ENCODE data around the gene UBAP1L.
"Not testable (repeated sequence)": the region's sequence is repeated elsewhere in the genome, so short reads cannot be mapped to it uniquely, and the experiment has no call there.

The UBAP1L gene

DNA sequence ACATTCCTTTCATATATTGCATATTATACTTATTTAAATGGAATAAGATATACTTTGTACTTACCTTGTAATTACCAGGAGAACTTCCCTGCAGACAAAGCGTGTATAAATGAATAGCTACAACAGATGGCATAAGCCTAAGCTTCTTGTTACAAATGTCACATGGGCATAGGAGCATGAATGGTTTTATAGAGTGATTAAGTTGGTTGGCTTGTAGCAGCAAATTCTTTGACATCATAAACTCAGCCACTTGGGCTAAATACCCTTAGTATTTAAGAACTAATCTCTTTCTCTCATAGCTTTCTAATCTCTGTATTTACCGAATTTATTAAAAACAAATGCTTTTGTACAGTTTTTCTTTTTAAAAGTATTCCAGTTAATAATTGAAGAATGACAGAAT, at the start of gene UBAP1L:
Gene UBAP1L (minus strand): TSS at position 115 of the 400 bp plus-strand sequence. CDS start 8,985 bp downstream, outside the sequence.
- no peak for DNase-seq (ENCODE audit: low read depth in 2 of 2)

DNA sequence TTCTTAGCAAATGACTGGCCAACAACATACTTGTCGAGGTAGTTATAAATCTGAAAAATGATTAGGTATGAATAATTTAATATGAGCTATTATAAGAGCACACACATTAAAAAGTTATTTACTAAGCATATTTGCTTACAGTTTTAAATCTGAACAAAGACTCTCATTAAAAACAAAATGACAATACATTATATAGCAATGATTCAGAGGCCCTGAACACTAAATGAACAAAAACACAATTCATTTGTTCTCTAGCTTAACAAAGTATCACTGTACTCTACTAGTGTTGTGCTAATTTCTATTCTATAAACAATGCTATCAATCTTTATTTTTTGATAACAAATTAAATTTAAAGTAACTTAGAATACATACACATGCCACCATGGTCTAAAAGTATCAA, 49.1 kb upstream of the UBAP1L start:
- DNase-seq (ENCODE audit: low read depth in 2 of 2), result no peak

DNA sequence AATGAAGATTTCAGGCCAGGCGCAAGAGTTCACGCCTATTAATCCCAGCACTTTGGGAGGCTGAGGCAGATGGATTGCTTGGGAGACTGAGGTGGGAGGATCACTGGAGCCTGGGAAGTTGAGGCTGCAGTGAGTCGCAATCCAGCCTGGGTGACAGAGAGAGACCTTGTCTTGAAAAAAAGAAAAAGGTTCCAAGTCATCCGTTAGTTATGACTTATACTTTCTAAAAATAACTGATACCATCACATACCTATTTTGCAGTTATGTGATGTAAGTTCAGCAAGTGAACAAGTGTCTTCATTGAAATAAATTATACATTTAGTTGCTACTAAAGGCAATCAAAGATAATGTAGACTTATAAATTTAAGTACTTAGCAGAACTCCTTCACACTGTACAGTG, 48.0 kb upstream of the UBAP1L start:
- no peak for DNase-seq (ENCODE audit: low read depth in 2 of 2)

DNA sequence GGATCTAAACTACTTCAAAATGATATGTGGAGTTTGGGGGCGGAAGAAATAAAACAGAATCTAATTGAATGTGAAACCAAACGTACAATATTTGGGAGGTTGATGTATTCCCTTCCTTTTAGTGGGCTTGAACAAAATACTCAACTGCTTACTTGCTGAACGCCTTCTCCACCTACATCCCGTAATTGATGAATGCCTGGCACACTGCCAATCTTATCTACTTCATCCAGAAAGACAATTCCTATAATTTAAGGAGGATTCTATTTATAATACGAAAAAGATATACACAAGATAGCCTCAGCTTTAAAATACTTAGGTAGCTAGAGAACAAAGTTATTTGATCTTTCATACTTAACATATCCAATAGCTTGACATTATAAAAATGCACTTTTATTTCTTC, 41.7 kb upstream of the UBAP1L start:
- DNase-seq (ENCODE audit: low read depth in 2 of 2), result no peak

DNA sequence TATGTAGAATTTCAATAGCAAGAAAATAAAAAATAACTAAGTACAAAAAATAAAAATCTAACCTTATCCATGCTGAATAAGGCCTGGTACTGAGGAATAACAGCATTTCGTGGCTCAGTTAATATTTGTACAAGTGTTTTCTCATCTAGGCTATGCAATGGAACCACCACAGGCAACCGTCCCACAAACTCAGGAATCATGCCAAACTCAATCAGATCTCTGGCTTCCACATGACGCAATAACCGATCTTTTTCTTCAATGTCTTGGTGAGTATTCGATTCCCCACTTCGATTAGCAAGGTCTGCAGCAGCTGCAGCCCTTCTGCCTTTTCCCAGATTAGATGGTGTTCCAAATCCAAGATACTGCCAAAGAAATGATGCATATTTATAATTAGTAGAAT, 39.7 kb upstream of the UBAP1L start:
- DNase-seq (ENCODE audit: low read depth in 2 of 2), result no peak

DNA sequence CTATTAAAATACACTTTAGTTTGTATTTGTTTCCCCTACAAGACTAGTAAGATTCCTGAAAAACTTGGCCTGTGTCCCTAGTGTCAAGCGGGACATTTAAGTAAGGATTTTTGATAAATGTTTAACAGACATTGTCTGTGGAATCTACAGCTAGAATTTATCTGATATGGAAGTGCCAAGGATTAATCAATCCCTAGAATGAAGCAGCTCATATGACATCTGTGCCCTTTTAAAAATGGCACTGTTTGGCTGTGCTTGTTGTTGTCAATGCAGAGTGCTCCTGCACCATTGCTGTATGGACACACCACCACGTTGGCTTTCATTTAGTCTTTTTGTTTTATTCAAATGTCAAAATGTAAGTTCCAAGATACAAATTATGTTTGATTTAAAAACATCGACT, 32.9 kb upstream of the UBAP1L start:
- DNase-seq (ENCODE audit: low read depth in 2 of 2), result no peak

DNA sequence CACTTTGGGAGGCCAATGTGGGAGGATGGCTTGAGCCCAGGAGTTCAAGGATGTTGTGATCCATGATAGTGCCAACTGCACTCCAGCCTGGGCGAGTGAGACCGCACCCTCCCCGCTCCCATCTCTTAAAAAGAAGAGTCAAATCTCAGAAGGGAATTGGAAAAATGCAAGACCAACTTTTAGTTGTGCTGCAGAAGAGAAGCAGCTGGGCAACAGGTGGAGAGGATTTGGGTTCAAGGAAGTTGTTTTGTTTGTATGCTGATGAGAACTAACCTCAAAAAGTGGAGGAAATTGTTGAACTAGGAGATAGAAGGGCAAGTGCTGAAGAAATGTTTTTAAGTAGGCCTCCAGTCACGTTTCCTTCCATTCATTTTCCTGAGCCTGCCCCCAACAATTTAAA, 31.4 kb upstream of the UBAP1L start:
- DNase-seq (ENCODE audit: low read depth in 2 of 2), result no peak

DNA sequence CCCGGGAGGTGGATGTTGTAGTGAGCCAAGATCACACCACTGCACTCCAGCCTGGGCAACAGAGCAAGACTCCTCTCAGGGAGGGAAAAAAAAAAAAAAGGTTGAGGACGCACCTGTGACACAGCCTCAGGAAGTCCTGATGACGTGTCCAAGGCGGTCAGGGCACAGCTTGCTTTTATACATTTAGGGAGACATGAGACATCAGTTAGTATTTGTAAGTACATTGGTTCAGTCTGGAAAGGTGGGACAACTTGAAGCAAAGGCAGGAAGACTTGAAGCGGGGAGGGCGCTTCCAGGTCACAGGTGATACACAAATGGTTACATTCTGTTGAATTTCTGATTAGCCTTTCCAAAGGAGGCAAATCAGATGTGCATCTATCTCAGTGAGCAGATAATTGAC, 23.6 kb upstream of the UBAP1L start:
- DNase-seq (ENCODE audit: low read depth in 2 of 2), result not testable (repeated sequence)

DNA sequence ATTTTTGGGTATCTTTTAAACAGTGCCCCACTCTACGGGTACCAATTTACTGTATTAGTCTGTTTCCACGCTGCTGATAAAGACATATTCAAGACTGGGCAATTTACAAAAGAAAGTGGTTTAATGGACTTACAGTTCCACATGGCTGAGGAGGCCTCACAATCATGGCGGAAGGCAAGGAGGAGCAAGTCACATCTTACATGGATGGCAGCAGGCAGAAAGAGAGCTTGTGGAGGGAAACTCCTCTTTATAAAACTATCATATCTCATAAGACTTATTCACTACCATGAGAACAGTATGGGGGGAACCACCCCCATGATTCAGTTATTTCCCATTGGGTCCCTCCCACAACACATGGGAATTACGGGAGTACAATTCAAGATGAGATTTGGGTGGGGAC, 22.9 kb upstream of the UBAP1L start:
- not testable (repeated sequence) for DNase-seq (ENCODE audit: low read depth in 2 of 2)

DNA sequence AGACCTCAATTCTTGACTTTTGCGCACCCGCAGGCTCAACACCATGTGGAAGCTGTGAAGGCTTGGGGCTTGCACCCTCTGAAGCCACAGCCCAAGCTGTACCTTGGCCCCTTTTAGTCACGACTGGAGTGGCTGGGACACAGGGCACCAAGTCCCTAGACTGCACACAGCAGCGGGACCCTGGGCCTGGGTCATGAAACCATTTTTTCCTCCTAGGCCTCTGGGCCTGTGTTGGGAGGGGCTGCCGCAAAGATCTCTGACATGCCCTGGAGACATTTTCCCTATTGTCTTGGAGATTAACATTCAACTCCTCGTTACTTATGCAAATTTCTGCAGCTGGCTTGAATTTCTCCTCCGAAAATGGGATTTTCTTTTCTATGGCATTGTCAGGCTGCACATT, 22.1 kb upstream of the UBAP1L start:
- not testable (repeated sequence) for DNase-seq (ENCODE audit: low read depth in 2 of 2)

DNA sequence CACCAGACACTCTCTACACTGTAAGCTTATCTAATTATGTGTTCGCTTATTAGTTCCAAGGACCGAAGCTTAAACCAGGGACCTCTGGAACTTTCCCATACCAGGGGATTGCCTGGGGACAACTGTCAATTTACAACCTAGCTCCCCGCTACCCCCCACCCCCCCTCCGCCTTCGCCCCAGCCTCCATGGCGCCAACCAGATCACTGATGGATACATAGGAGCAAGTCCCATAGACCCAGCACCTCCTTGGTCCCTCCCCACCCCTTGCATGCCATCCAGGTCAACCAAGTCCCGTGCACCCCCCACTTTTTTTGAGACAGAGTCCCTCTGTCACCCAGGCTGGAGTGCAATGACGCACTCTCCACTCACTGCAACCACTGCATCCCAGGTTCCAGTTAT, 19.5 kb upstream of the UBAP1L start:
- DNase-seq (ENCODE audit: low read depth in 2 of 2), result no peak

DNA sequence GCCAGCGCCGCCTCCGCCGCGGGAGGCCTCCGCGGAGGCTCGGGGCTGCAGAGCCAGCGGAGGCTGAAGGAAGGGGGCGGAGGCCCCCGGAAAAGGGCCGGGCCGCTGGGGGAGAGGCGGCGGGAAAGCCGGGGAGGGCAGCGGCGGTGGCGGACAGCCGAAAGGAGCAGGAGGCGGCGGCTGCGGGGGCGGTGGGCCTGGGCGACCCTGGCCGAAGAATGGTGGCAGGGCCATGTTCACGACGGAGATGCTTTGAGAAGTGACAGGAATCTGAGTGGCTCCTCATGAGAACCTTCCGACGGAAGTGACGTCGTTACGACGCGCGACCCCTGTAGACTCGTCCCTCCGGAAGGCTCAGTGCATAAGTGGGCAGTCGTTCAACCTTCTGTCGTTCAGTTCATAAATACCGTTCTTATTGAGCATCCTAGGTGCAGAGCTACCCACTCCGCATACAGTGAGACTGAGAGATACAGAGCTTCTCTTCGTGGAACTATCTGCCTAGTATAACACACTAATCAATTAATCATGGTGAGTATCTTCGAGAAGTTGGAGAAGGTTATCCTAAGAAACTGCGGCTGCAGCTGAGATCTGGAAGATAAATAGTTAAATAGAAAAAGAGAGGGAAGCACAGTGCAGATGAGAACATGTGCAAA, 18.7 kb upstream of the UBAP1L start, which contains the start of gene PDCD7:
Gene PDCD7 (minus strand): TSS at position 261 of the 653 bp plus-strand sequence. CDS start 27 bp downstream, at position 234.
- peak; percentile 63 to 64 for DNase-seq (ENCODE audit: low read depth in 2 of 2)

DNA sequence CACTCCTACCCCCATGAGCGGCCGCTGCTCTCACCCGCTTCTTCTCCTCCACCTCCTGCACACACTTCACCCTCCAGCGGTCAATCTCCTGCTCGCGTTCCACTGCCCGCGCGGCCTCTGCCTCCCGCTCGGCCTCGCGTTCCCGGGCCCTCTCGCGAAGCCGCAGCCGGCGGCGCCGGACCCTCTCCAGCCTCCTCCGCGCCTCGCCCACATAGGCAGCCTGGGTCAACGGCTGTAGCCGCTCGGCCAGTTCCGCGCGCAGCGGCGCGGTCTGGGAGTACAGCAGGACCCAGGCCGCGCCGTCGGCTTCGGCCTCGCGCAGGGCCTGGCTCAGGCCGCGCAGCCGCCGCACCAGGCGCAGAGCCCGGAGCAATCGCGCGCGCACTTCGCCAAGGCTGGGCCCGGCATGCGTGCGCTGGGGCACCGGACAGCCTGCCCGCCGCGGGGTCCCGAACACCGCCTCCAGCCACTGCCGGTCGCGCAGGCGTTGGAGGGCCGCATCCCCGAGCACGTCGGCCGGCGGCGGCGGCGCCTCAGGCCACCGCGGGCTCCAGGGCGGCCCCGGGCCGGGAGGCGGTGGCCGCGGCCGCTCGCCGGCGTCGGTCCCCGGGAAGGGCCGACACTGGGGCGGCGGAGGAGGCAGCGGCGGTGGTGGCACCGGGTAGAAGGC, 18.0 kb upstream of the UBAP1L start:
- no peak for DNase-seq (ENCODE audit: low read depth in 2 of 2)

DNA sequence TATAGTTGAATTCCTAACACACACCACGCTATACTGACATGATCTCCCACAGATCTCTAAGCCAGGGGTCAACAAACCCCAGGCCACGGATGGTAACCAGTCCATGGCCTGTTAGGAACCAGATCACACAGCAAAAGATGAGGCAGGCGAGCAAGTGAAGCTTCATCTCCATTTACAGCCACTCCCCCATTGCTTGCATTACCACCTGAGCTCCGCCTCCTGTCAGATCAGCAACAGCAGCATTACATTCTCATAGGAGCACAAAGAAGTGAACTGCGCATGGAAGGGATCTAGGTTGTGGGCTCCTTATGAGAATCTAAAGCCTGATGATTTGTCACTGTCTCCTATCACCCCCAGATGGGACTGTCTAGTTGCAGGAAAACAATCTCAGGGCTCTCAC, 15.9 kb upstream of the UBAP1L start:
- no peak for DNase-seq (ENCODE audit: low read depth in 2 of 2)

DNA sequence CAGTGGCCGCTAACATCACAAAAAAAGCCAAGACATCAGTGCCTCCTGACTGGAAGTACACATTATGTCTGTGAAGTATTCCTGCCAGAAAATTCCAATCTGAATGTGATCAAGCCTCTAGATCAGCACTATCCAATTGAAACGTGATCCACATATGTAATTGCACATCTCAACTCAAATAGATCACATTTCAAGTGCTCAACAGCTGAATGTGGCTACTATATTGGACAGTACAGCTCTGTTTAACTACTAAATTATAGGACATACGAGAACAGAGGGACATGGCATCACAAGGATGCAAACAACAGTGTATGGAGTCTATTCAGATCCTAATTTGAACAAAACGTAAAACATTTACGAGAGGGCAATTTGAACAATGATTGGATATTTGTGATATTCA, 542 bp upstream of the UBAP1L start:
- DNase-seq (ENCODE audit: low read depth in 2 of 2), result no peak

DNA sequence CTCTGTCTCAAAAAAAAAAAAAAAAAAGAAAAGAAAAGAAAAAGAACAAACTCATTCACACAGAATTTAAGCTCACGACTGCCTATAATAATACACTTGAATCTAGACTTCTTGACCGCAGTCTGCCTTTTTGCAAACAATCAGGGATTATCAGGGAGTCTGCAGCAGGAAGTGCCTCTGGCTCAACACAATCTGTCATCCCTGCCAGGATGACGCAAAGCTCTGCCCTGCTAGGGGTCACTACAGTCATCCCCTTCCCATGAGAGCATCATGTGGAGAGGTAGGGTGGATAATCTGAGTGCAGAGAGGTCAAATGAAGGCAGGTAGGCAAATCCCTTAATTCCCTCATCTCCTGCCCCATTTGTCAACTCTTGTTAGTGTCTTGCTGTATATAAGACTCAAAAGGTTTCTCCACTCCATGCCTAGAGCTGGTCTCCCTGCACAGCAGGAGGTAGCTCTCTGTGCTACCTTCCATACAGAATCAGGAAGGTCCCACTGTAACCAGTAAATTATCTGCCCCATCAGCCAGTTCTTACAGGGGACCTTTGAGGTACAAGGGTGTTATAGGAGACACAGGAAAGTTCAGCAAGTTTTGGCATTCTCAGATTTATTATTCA, 4.2 kb downstream of the UBAP1L start:
- DNase-seq (ENCODE audit: low read depth in 2 of 2), result no peak

DNA sequence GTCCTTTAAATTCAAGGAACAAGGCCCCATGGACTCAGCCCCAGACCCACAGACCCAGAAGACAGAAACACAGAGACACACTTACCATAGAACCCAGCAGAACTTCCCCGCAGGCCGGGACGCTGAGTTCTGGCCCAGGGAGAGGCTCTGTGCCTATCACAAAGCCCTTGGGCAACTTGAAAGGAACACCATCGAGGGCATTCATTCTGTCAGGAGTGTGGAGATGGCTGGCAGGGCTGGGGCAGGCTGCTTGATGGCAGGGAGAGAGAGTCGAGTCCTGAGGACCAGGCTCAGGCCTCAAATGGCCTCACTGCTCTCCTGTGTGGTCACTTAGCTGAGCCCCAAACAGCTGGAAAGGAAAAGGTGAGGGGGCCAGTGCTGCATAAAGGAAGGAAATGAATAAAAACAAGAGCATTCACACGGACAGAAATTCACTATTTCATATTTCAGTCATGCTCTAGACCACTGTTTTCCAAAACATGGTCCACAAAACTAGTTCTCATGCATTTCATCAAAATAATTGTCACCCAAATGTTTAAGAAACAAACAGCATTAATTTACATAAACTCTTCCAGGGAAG, 8.9 kb downstream of the UBAP1L start:
- DNase-seq (ENCODE audit: low read depth in 2 of 2), result no peak

DNA sequence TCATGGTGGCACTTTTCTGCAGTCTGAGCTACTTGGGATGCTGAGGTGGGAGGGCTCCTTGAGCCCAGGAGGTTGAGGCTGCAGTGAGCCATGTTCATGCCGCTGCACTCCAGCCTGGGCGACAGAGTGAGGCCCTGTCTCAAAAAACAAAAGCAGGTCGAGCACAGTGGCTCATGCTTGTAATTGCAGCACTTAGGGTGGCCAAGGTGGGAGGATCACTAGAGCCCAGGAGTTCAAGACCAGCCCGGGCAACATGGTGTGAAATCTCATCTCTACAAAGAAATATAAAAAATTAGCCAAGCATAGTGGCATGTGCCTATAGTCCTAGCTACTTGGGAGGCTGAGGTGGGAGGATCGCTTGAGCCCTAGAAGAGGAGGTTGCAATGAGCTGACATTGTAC, 10.0 kb downstream of the UBAP1L start:
- no peak for DNase-seq (ENCODE audit: low read depth in 2 of 2)

DNA sequence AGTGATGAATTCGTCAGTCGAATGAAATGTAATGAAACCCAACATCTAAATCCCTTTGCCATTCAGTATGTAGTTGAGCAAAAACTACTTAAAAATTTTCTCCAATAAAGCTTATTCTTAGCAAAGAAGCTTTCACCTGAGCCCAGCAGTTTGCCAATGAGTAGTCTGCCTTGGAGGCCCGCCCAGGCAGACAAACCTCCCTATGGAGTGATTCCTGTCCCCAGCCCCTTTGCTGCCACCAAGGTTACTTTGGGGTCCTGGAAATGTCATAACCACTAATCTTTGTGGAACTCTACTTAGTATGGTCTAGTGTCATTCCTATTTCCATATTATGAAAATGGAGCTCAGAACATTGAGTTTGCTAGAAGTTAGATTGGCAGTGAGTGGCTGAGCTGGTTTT, 12.1 kb downstream of the UBAP1L start:
- DNase-seq (ENCODE audit: low read depth in 2 of 2), result no peak

DNA sequence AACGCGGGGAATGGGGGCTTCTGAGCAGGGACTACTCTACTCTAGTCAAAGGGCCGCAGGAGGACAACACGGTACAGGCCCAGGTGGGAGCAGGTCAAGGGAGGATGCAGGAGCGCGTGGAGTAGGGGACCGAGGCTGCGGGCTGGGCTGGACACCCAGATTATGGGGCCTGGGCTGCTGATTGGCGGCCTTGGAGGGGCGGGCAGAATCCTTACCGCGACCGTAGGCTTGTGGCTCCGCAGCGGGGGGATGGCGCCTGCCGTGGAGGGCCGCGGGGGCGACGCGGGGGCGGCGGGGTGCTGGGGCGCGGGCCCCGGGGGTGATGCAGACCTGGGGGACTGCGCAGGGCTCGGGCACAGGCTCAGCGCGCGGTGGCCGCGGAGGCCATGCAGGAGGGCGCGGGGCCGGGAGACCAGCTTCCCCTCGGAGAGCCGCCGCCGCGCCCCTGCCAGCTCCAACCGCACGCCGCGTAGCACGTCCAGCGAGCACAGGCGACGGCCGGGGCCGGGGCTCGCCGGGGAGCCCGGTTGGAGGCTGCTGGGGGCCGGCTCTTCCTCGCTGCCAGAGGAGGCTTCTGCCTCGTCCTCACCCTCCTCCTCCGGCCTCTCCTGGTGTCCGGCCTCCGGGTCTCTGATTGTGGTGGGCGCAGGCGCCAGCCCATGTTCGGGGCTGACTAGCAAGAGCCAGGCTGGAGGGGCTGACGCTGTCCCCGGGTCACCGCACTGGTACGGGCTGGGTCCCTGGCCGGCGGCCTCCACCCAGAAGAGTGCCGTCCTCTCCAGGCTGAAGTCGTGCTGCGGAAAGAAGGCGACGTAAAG, 12.9 kb downstream of the UBAP1L start:
- no peak for DNase-seq (ENCODE audit: low read depth in 2 of 2)

DNA sequence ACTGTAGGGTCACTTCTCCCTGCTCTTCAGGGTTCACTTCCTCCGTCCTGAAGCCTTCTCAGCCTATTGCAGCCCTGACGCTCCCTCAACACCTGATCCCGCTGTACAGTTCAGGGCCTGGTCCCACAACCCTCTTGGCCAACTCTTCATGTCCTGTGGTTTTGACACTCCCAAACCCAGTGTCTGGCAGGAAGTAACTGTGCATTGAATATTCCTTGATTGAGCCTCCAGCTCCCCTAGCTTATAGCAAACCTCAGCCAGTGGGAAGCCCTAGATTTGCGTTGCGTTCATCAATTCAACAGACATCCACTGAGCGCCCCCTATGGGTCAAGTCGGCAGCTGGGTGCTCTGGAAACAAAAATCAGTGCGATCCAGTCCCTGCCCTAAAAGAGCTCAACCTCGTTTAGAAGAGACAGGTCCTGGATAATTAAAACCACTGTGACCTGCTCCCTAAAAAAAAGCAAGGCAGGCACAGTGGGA, 13.5 kb downstream of the UBAP1L start:
- DNase-seq (ENCODE audit: low read depth in 2 of 2), result peak; percentile 38 to 43

DNA sequence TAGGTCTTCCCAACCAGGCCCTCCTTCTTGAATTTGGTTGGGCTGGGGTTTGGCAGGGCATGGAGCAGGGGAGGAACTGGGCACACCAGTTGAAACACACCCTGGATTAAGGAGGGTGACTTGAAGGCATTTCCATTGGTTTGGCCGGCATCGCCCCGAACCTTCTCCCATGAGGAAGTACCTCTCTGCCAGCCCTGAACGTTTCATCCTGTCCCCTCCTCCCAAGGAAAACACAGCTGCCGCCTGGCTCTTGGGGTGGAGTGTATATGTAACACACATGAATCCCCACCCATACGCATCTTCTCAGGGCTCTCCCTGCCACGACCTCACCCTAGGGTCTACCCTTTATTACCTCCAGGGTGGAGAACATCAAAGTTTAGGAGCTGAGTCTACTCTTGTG, 14.6 kb downstream of the UBAP1L start:
- DNase-seq (ENCODE audit: low read depth in 2 of 2), result no peak
